ENCODE measurements around the gene ZSCAN25. TPM values are rescaled to one million over a fixed set of nuclear protein-coding genes. Genes with fewer than 3 reads are reported as not detected.

Gene ZSCAN25
- total and polyA plus RNA-seq, 7 donors, result 3.6 to 19.9 (median 10.7) TPM

DNA sequence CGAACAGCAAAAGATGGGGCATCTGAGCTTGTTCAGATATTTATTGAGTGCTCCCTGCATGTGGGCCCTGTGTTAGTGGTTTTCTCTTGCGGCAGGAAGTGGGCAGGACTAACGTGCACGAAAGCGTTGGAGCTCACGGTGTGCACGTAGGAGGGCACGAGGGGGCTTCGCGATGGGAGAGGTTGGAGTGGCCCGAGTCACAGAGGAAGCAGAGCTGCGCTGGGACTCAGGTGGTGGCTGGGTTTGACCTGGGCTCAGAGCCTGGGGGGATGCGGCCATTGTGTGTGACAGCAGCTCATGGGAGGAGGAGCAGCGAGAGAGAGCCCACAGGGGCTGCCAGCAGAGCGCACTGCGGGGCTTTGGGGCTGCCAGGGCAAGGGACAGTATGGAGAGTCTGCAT is 7.7 kb downstream of the ZSCAN25 start:
- TF ChIP-seq EP300 (IDR thresholded peaks at IDR 0.05), result no peak
- TF ChIP-seq POLR2A (IDR thresholded peaks at IDR 0.05), result no peak
- no peak for TF ChIP-seq POLR2AphosphoS5 (IDR thresholded peaks at IDR 0.05)
- TF ChIP-seq, protein P1, sequence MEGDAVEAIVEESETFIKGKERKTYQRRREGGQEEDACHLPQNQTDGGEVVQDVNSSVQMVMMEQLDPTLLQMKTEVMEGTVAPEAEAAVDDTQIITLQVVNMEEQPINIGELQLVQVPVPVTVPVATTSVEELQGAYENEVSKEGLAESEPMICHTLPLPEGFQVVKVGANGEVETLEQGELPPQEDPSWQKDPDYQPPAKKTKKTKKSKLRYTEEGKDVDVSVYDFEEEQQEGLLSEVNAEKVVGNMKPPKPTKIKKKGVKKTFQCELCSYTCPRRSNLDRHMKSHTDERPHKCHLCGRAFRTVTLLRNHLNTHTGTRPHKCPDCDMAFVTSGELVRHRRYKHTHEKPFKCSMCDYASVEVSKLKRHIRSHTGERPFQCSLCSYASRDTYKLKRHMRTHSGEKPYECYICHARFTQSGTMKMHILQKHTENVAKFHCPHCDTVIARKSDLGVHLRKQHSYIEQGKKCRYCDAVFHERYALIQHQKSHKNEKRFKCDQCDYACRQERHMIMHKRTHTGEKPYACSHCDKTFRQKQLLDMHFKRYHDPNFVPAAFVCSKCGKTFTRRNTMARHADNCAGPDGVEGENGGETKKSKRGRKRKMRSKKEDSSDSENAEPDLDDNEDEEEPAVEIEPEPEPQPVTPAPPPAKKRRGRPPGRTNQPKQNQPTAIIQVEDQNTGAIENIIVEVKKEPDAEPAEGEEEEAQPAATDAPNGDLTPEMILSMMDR (IDR thresholded peaks at IDR 0.05), result no peak
- no peak overlapping the region for H3K27ac ChIP-seq
- H3K36me3 ChIP-seq, result peaks cover 46 to 100% (median 83%) of the 10 kb centered on the region in 4 donors
- intact Hi-C loops (cut with DNase I), result no loop called here
- no peaks in the 10 kb centered on the region for H3K9me3 ChIP-seq
- H3K4me3 ChIP-seq, result no peak overlapping the region
- H3K4me1 ChIP-seq, result no peaks in the 10 kb centered on the region
- no peaks in the 10 kb centered on the region for H3K27me3 ChIP-seq
- DNase-seq, result no peak
- 72 to 88% methylated on average over 16 of the region's 16 CpGs for WGBS, 2 donors

DNA sequence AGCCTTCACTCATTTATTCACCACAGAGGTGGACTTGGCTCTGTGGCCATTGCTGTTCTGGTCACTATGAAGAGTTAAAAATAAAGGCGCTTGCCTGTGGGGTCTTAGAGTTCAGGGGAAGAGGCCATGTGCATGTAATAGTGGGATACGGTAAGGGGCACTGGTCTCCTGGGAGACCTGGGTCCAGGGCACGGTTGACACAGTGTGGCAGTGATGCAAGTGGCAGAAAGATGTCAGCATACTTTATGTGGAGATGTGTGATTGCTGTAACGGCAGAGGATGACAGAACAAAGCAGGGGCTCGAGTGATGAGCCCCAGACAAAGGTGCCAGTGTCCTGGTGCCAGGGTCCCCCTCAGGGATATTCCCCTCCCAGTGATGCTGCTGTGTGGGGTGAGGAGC is 8.6 kb downstream of the ZSCAN25 start:
- Histone ChIP-seq H3K9me3 (no peaks in the 10 kb centered on the region), H3K27ac (no peak overlapping the region), H3K27me3 (no peaks in the 10 kb centered on the region), H3K4me1 (no peaks in the 10 kb centered on the region), H3K4me3 (no peak overlapping the region), H3K36me3 (peaks cover 47 to 100% (median 87%) of the 10 kb centered on the region in 4 donors)
- no peak for DNase-seq
- TF ChIP-seq POLR2AphosphoS5 (IDR thresholded peaks at IDR 0.05), result no peak
- no peak for TF ChIP-seq EP300 (IDR thresholded peaks at IDR 0.05)
- TF ChIP-seq, protein P1 (IDR thresholded peaks at IDR 0.05), result no peak
- TF ChIP-seq POLR2A (IDR thresholded peaks at IDR 0.05), result no peak
- intact Hi-C loops (cut with DNase I), result no loop called here
- 88 to 93% methylated on average over 5 of the region's 5 CpGs for WGBS, 2 donors

DNA sequence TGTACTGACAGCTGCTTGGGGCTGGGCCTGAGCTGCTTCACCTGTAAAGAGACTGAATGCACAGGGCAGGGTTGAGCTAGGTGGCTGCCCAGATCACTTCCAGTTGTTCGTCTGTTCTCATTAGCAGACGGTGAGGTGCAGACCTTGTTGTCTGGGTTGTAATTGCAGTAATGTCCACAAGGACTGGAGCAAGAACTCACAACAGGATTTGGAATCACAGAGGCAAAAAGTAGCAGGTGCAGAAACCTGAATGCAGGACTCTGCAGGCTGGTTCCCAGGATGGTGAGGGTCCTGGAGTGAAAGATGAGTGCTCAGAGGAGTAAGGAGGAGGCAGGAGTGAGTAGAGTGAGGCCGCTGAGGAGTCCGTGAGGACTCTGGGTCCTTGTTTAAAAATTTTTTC is 9.2 kb downstream of the ZSCAN25 start:
- peaks cover 42 to 100% (median 85%) of the 10 kb centered on the region in 4 donors for H3K36me3 ChIP-seq
- no peak overlapping the region for H3K27ac ChIP-seq
- no peak for DNase-seq
- intact Hi-C loops (cut with DNase I), result no loop called here
- no peaks in the 10 kb centered on the region for H3K4me1 ChIP-seq
- 95 to 96% methylated on average over 4 of the region's 4 CpGs for WGBS, 2 donors
- no peaks in the 10 kb centered on the region for H3K27me3 ChIP-seq
- no peaks in the 10 kb centered on the region for H3K9me3 ChIP-seq
- no peak overlapping the region for H3K4me3 ChIP-seq
- TF ChIP-seq, protein P1 (IDR thresholded peaks at IDR 0.05), result no peak
- TF ChIP-seq EP300 (IDR thresholded peaks at IDR 0.05), result no peak
- TF ChIP-seq POLR2AphosphoS5 (IDR thresholded peaks at IDR 0.05), result no peak
- TF ChIP-seq POLR2A (IDR thresholded peaks at IDR 0.05), result no peak

DNA sequence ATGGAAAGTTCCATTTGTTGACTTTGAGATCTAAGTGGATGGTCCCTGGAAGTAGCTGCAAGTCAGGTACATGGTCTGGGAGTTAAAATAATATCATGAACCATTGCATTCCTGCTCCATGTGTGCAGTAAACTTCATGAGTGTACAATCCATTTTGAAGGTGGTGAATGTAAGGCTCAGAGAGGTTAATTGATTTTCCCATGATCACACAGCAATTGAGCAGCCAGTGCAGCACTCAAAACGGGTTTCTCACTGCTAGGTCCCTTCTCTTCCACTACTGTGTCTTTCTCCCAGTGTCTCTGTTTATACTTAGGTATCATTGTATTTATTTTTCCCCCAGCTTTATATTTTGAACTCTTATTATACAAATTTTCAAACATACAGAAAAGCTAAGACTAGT is 9.9 kb downstream of the ZSCAN25 start:
- Histone ChIP-seq H3K36me3 (peaks cover 42 to 100% (median 81%) of the 10 kb centered on the region in 4 donors), H3K4me1 (no peaks in the 10 kb centered on the region), H3K9me3 (no peaks in the 10 kb centered on the region), H3K27me3 (no peaks in the 10 kb centered on the region), H3K4me3 (no peak overlapping the region), H3K27ac (no peak overlapping the region)
- TF ChIP-seq POLR2A (IDR thresholded peaks at IDR 0.05) (no peak), EP300 (IDR thresholded peaks at IDR 0.05) (no peak), POLR2AphosphoS5 (IDR thresholded peaks at IDR 0.05) (no peak)
- TF ChIP-seq, protein P1 (IDR thresholded peaks at IDR 0.05), result no peak
- intact Hi-C loops (cut with DNase I), result no loop called here
- no peak for DNase-seq
- 91 to 93% methylated on average over 1 of the region's 1 CpG for WGBS, 2 donors

DNA sequence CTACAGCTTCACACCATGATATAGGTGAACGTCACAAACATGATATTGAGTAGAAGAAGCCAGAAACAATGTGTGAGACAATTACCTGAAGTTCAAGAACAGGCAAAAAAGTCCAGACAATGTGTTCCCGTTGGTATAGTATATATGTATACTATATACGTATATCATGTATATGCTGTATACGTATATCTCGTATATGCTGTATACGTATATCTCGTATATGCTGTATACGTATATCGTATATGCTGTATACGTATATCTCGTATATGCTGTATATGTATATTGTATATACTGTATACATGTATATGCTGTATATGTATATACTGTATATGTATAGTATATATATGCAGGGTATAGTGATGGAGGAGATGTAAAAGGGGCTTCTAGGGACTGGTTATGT is 10.8 kb downstream of the ZSCAN25 start:
- intact Hi-C loops (cut with DNase I), result no loop called here
- Histone ChIP-seq H3K36me3 (peaks cover 34 to 100% (median 73%) of the 10 kb centered on the region in 4 donors), H3K27ac (no peak overlapping the region), H3K4me3 (no peak overlapping the region), H3K9me3 (no peaks in the 10 kb centered on the region), H3K27me3 (no peaks in the 10 kb centered on the region), H3K4me1 (no peaks in the 10 kb centered on the region)
- no peak for DNase-seq
- TF ChIP-seq EP300 (IDR thresholded peaks at IDR 0.05) (no peak), POLR2A (IDR thresholded peaks at IDR 0.05) (no peak), POLR2AphosphoS5 (IDR thresholded peaks at IDR 0.05) (no peak)
- TF ChIP-seq, protein P1 (IDR thresholded peaks at IDR 0.05), result no peak
- 98% methylated on average over 11 of the region's 11 CpGs for WGBS, 2 donors
